ENCODE results near the gene PABPN1L. TPM values are rescaled to one million over a fixed set of nuclear protein-coding genes. Genes with fewer than 3 reads are reported as not detected.

PABPN1L gene
- total and polyA plus RNA-seq, 2 donors (not counting 1 experiment from before 2014, with no cell fraction given): 0.21 to 0.84 TPM

DNA sequence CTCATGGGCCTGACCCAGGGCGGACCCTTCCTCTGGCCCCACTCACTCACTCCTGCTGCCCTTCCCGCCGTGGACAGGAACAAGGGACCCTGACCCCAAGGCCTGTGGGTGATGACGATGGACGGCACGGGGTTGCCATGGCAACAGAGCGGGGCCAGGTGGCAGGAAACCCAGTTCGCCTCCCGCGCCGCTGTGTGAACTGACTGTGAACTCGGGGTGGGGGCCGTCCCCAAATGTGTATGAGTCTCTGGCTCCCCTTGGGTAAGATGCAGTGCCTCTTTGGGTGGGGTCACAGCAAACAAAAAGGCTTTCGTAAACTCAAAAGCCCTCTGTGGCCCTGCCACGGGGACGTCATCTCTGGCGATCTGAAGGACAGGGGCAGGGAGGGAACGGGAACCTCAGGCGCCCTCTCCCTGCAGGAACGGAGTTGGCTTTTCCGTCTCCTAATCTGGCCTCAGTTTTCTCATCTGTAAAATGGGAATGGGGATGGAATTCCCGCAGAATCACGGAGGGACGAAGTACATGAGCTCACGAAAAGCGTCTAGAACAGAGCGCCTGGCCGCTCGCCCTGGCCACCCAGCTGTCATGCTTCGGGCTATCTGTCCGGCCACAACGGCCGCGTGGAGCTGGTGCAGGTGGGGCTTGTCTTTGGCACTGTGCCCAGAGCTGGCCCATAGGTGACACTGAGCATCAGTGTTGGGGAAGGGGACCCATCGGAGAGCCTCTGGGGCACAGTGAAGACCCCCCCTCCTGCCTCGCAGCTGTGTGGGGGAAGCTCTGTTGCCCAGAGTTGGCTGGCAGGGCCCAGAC, 44.9 kb upstream of the PABPN1L start:
- 57% methylated on average over 34 of the region's 36 CpGs for WGBS (ENCODE audit: insufficient coverage)
- H3K9ac ChIP-seq (ENCODE audit: low read length): no peak overlapping the region
- H3K79me2 ChIP-seq (ENCODE audit: control insufficient read depth, insufficient read depth, low read length): peaks cover 99% of the 10 kb centered on the region

More for the DNA sequence above, 44.9 kb upstream of the PABPN1L start:
- Histone ChIP-seq H3K36me3 (replicated peaks in 1 of 2; ENCODE audit: control extremely low read depth in 1 of 2, control insufficient read depth in 1 of 2, extremely low read depth in 1 of 2, insufficient read depth in 2 of 2, low read length in 1 of 2) (peaks cover 0 to 31% of the 10 kb centered on the region in 2 experiments), H3K27ac (ENCODE audit: low read length in 2 of 2) (peak overlapping the region; percentile 41 to 60), H2AFZ (ENCODE audit: insufficient read depth, low read depth, low read length, poor library complexity, severe bottlenecking) (no peak overlapping the region), H4K20me1 (ENCODE audit: control insufficient read depth, insufficient read depth, low read length, poor library complexity, severe bottlenecking) (peaks cover 100% of the 10 kb centered on the region), H3K4me2 (replicated peaks; ENCODE audit: low read depth, low read length, poor library complexity, severe bottlenecking) (peak overlapping the region; percentile 48), H3K9me3 (ENCODE audit: control extremely low read depth in 1 of 3, control insufficient read depth in 2 of 3, insufficient read depth in 1 of 3, low read length in 2 of 3) (peaks cover 0 to 11% (median 0%) of the 10 kb centered on the region in 3 donors), H3K4me3 (ENCODE audit: control extremely low read depth in 1 of 5, extremely low read depth in 1 of 5, insufficient read depth in 1 of 5, low read depth in 2 of 5, low read length in 4 of 5) (no peak overlapping the region), H3K4me1 (ENCODE audit: control insufficient read depth in 2 of 2, insufficient read depth in 2 of 2, low read length in 2 of 2) (peaks cover 14 to 28% of the 10 kb centered on the region in 2 donors), H3K27me3 (replicated peaks in 1 of 4; ENCODE audit: control extremely low read depth in 1 of 4, control insufficient read depth in 3 of 4, insufficient read depth in 4 of 4, low read length in 3 of 4) (no peaks in the 10 kb centered on the region)
- Mint-ChIP-seq H3K9me3 (ENCODE audit: insufficient read depth) (no peaks in the 10 kb centered on the region), H3K27ac (peak overlapping the region; percentile 68), H3K4me3 (no peak overlapping the region), H3K27me3 (no peaks in the 10 kb centered on the region), H3K4me1 (peaks cover 44% of the 10 kb centered on the region)
- ChIA-PET POLR2A (no interaction called here), CTCF (interaction anchor here (0.7 kb wide), 1 partner anchor 639 kb away, joined by 3 read pairs; no protein-coding TSS in a partner anchor)
- peak; percentile 59 for DNase-seq
- no peak for TF ChIP-seq EZH2 (IDR thresholded peaks at IDR 0.05; ENCODE audit: borderline replicate concordance, insufficient read depth, low read depth, low read length, poor library complexity, severe bottlenecking)
- TF ChIP-seq, protein P1, sequence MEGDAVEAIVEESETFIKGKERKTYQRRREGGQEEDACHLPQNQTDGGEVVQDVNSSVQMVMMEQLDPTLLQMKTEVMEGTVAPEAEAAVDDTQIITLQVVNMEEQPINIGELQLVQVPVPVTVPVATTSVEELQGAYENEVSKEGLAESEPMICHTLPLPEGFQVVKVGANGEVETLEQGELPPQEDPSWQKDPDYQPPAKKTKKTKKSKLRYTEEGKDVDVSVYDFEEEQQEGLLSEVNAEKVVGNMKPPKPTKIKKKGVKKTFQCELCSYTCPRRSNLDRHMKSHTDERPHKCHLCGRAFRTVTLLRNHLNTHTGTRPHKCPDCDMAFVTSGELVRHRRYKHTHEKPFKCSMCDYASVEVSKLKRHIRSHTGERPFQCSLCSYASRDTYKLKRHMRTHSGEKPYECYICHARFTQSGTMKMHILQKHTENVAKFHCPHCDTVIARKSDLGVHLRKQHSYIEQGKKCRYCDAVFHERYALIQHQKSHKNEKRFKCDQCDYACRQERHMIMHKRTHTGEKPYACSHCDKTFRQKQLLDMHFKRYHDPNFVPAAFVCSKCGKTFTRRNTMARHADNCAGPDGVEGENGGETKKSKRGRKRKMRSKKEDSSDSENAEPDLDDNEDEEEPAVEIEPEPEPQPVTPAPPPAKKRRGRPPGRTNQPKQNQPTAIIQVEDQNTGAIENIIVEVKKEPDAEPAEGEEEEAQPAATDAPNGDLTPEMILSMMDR (IDR thresholded peaks at IDR 0.05): no peak
- peak; percentile 55 for ATAC-seq (ENCODE audit: low read depth)
- intact Hi-C loops (cut with micrococcal nuclease): no loop called here
